H9 (cell line): Measurements from ENCODE around the gene ARIH1. TPM values are rescaled to one million over a fixed set of nuclear protein-coding genes. Genes with fewer than 3 reads are reported as not detected.

Source experiments
- DNase-seq: peaks from one replicate; pipeline ENCODE4 v3.0.0-alpha.2; 2017
- H2AFZ ChIP-seq: one replicate; pipeline ENCODE4 v1.6.1; 2013; ENCODE audit warnings: mild to moderate bottlenecking, low read length, control low read depth, moderate library complexity
- H2AK5ac ChIP-seq: 2 replicates; pipeline ENCODE4 v1.6.1; 2013; ENCODE audit warnings: low read length, control low read depth, mixed read lengths; ENCODE audit not compliant: insufficient read length
- H2BK120ac ChIP-seq: one replicate; pipeline ENCODE4 v1.6.1; 2013; ENCODE audit warnings: low read depth, mild to moderate bottlenecking, low read length, control low read depth, inconsistent platforms; ENCODE audit not compliant: poor library complexity, severe bottlenecking
- H2BK12ac ChIP-seq: 2 replicates; pipeline ENCODE4 v1.6.1; 2013; ENCODE audit warnings: low read length, control low read depth, mixed read lengths, low read depth; ENCODE audit not compliant: insufficient read length
- H2BK15ac ChIP-seq: 2 replicates; pipeline ENCODE4 v1.6.1; 2013; ENCODE audit warnings: low read depth, low read length, control low read depth
- H2BK20ac ChIP-seq: one replicate; pipeline ENCODE4 v1.6.1; 2013; ENCODE audit warnings: low read depth, mild to moderate bottlenecking, low read length, control low read depth, inconsistent platforms; ENCODE audit not compliant: poor library complexity, severe bottlenecking
- H2BK5ac ChIP-seq: 2 replicates; pipeline ENCODE4 v1.6.1; 2013; ENCODE audit warnings: low read length, control low read depth, mixed read lengths; ENCODE audit not compliant: insufficient read length
- H3K14ac ChIP-seq: 2 replicates; pipeline ENCODE4 v1.6.1; 2013; ENCODE audit warnings: low read length, control low read depth; ENCODE audit not compliant: insufficient read depth
- H3K18ac ChIP-seq: 2 replicates; pipeline ENCODE4 v1.6.1; 2013; ENCODE audit warnings: low read depth, mild to moderate bottlenecking, mixed read lengths, low read length, control low read depth; ENCODE audit not compliant: insufficient read length
- H3K23ac ChIP-seq: 2 replicates; pipeline ENCODE4 v1.6.1; 2013; ENCODE audit warnings: low read length, control low read depth, mixed read lengths, low read depth; ENCODE audit not compliant: insufficient read length
- H3K23me2 ChIP-seq: 2 replicates; pipeline ENCODE4 v1.6.1; 2013; ENCODE audit warnings: low read depth, mild to moderate bottlenecking, mixed read lengths, low read length, control low read depth; ENCODE audit not compliant: insufficient read length, poor library complexity, severe bottlenecking
- H3K27ac ChIP-seq: 2 replicates; pipeline ENCODE4 v1.5.1; 2013; ENCODE audit warnings: low read length, control low read depth, mixed read lengths, low read depth; ENCODE audit not compliant: insufficient read length
- H3K27me3 ChIP-seq: 2 replicates; pipeline ENCODE4 v1.6.1; 2013; ENCODE audit warnings: low read length, control low read depth, inconsistent platforms; ENCODE audit not compliant: insufficient read depth
- H3K4ac ChIP-seq: 2 replicates; pipeline ENCODE4 v1.6.1; 2013; ENCODE audit warnings: low read depth, mild to moderate bottlenecking, control low read depth, inconsistent platforms, low read length, moderate library complexity
- H3K4me1 ChIP-seq: 2 replicates; pipeline ENCODE4 v1.6.1; 2013; ENCODE audit warnings: low read length, control low read depth, inconsistent platforms; ENCODE audit not compliant: insufficient read depth
- H3K4me2 ChIP-seq: 2 replicates; pipeline ENCODE4 v1.6.1; 2013; ENCODE audit warnings: low read length, control low read depth, mixed read lengths; ENCODE audit not compliant: insufficient read length, insufficient read depth
- H3K56ac ChIP-seq: 2 replicates; pipeline ENCODE4 v1.6.1; 2013; ENCODE audit warnings: low read depth, mild to moderate bottlenecking, mixed read lengths, low read length, control low read depth; ENCODE audit not compliant: insufficient read length
- H3K79me1 ChIP-seq: 2 replicates; pipeline ENCODE4 v1.6.1; 2013; ENCODE audit warnings: low read depth, mild to moderate bottlenecking, moderate library complexity, low read length, control low read depth, inconsistent platforms; ENCODE audit not compliant: insufficient read depth, poor library complexity, severe bottlenecking
- H3K79me2 ChIP-seq: 2 replicates; pipeline ENCODE4 v1.6.1; 2013; ENCODE audit warnings: low read length, control low read depth, inconsistent platforms; ENCODE audit not compliant: insufficient read depth
- H3K9ac ChIP-seq: 2 replicates; pipeline ENCODE4 v1.6.1; 2013; ENCODE audit warnings: low read length, control low read depth, mixed read lengths; ENCODE audit not compliant: insufficient read length; ENCODE audit errors: extremely low read depth
- H3K9me3 ChIP-seq: one replicate; pipeline ENCODE4 v1.6.1; 2013; ENCODE audit warnings: low read depth, low read length, inconsistent platforms; ENCODE audit not compliant: control insufficient read depth
- H3T11ph ChIP-seq: one replicate; pipeline ENCODE4 v1.6.1; 2013; ENCODE audit warnings: mild to moderate bottlenecking, low read length, control low read depth, inconsistent platforms
- H4K20me1 ChIP-seq: one replicate; pipeline ENCODE4 v1.6.1; 2013; ENCODE audit not compliant: control insufficient read depth, insufficient read length, insufficient read depth
- H4K5ac ChIP-seq: 2 replicates; pipeline ENCODE4 v1.6.1; 2013; ENCODE audit warnings: low read depth, mild to moderate bottlenecking, mixed read lengths, low read length, control low read depth; ENCODE audit not compliant: insufficient read length
- H4K8ac ChIP-seq: replicated peaks from 2 replicates; pipeline ENCODE4 v1.6.1; 2013; ENCODE audit warnings: low read length, control low read depth, mixed read lengths, low read depth; ENCODE audit not compliant: insufficient read length
- H4K91ac ChIP-seq: 2 replicates; pipeline ENCODE4 v1.6.1; 2013; ENCODE audit warnings: low read depth, mild to moderate bottlenecking, moderate library complexity, mixed read lengths, low read length, control low read depth; ENCODE audit not compliant: insufficient read length
- H3K27ac Mint-ChIP-seq, 3 experiments: 2 replicates in 2 of 3; 3 replicates in 1 of 3; pipeline ENCODE4 v1.8.0; 2020 to 2021; ENCODE audit warnings: mixed read lengths in 3 of 3, mild to moderate bottlenecking in 1 of 3, moderate library complexity in 1 of 3
- H3K27me3 Mint-ChIP-seq: 2 replicates; pipeline ENCODE4 v1.8.0; 2021; ENCODE audit warnings: low read depth, mild to moderate bottlenecking, moderate library complexity, mixed read lengths
- H3K36me3 Mint-ChIP-seq, 3 experiments: 2 replicates in 2 of 3; 3 replicates in 1 of 3; pipeline ENCODE4 v1.8.0; 2020 to 2021; ENCODE audit warnings: low read depth in 3 of 3, mixed read lengths in 3 of 3; ENCODE audit not compliant: insufficient read depth in 1 of 3
- H3K4me1 Mint-ChIP-seq, 2 experiments: 2 replicates each; pipeline ENCODE4 v1.8.0; 2020; ENCODE audit warnings: mixed read lengths in 2 of 2
- H3K4me3 Mint-ChIP-seq, 2 experiments: 2 replicates in 1 of 2; 3 replicates in 1 of 2; pipeline ENCODE4 v1.8.0; 2020 to 2021; ENCODE audit warnings: mild to moderate bottlenecking in 2 of 2, mixed read lengths in 2 of 2, moderate library complexity in 1 of 2
- H3K9me3 Mint-ChIP-seq, 2 experiments: 2 replicates in 1 of 2; 3 replicates in 1 of 2; pipeline ENCODE4 v1.8.0; 2020; ENCODE audit warnings: mild to moderate bottlenecking in 2 of 2, mixed read lengths in 2 of 2, moderate library complexity in 1 of 2
- CTCF ChIP-seq: fragments of 200-600 bp; sonication (generic); conservative IDR thresholded peaks from 3 replicates; pipeline ENCODE4 v1.8.0; 2021; ENCODE audit warnings: antibody characterized with exemption, mild to moderate bottlenecking
- WGBS: extraction: QIAGEN DNeasy Blood & Tissue Kit; methylation state at CpG from one replicate; pipeline ENCODE4 v1.1.7; 2013; ENCODE audit warnings: missing lambda C conversion rate, low lambda C conversion rate, mixed read lengths; ENCODE audit not compliant: insufficient read length; ENCODE audit errors: extremely low coverage; 5-methylcytosine and 5-hydroxymethylcytosine counted together
- total RNA-seq: library from RNA; stranded (reverse); gene quantifications from 2 replicates; pipeline ENCODE4 v1.2.1, GENCODE V29; 2021

ARIH1 gene
- total RNA-seq, 1 experiment from 2014 or later = 158 TPM

- no peak overlapping the region for H3K4me2 ChIP-seq
- DNase-seq = no peak
Measured at GRCh38 chr15:72486144-72486543, 12.0 kb downstream of the ARIH1 start.

More at GRCh38 chr15:72486144-72486543, 12.0 kb downstream of the ARIH1 start:
- H3K79me1 ChIP-seq = peaks cover 3% of the 10 kb centered on the region
- Mint-ChIP-seq H3K27me3 (no peaks in the 10 kb centered on the region), H3K4me1 (peaks cover 5 to 8% of the 10 kb centered on the region in 2 experiments; a peak in 3 of 4 replicates), H3K27ac (peak overlapping the region in 1 of 3 experiments; percentile 10; a peak in 1 of 7 replicates), H3K4me3 (no peak overlapping the region), H3K9me3 (no peaks in the 10 kb centered on the region), H3K36me3 (peaks cover 5 to 10% (median 7%) of the 10 kb centered on the region in 3 experiments; a peak in 6 of 7 replicates)
- TF ChIP-seq CTCF = no peak
- no peaks in the 10 kb centered on the region; the same call in 1 of the 2 replicates for H3K4me1 ChIP-seq
- no peak overlapping the region for H4K8ac ChIP-seq
- H2BK120ac ChIP-seq = no peak overlapping the region
- no peaks in the 10 kb centered on the region for H3K23me2 ChIP-seq
- H2AFZ ChIP-seq = no peak overlapping the region
- H4K5ac ChIP-seq = no peak overlapping the region
- no peak overlapping the region for H2BK20ac ChIP-seq
- H2AK5ac ChIP-seq = no peak overlapping the region
- H3K79me2 ChIP-seq = peaks cover 64% of the 10 kb centered on the region; the same call in 1 of the 2 replicates
- H3K18ac ChIP-seq = no peak overlapping the region
- H3K27ac ChIP-seq = no peak overlapping the region
- H3K4ac ChIP-seq = no peak overlapping the region
- H3K9me3 ChIP-seq = no peaks in the 10 kb centered on the region
- no peaks in the 10 kb centered on the region for H3K27me3 ChIP-seq
- H2BK15ac ChIP-seq = no peak overlapping the region
- H4K20me1 ChIP-seq = no peaks in the 10 kb centered on the region
- no peak overlapping the region for H3K56ac ChIP-seq
- no peak overlapping the region for H3K23ac ChIP-seq
- H2BK12ac ChIP-seq = no peak overlapping the region
- H4K91ac ChIP-seq = no peak overlapping the region
- no peak overlapping the region for H3K14ac ChIP-seq
- no peak overlapping the region for H2BK5ac ChIP-seq
- WGBS = no CpG with 5 or more reads among the region's 3 CpGs
- H3T11ph ChIP-seq = no peak overlapping the region
- no peak overlapping the region for H3K9ac ChIP-seq
